Thoracic aorta (tissue), 2 donors: Measurements from ENCODE around the gene KCND2. TPM values are rescaled to one million over a fixed set of nuclear protein-coding genes. Genes with fewer than 3 reads are reported as not detected.

Source experiments
- ATAC-seq: fragments of 150-250 bp; one replicate; pipeline ENCODE4 v1.8.0; 2017; ENCODE audit warnings: low read depth; ENCODE audit not compliant: insufficient number of reproducible peaks, low FRiP score
- DNase-seq: peaks from one replicate; pipeline ENCODE4 v3.0.0-alpha.2; 2020; ENCODE audit warnings: low spot score
- H3K27ac ChIP-seq, 2 donors: fragments of 200-600 bp; sonication (generic); 1 replicate in 1 of 2; 2 replicates in 1 of 2; pipeline ENCODE4 v1.5.1; 2016; ENCODE audit warnings: mild to moderate bottlenecking in 2 of 2, moderate library complexity in 2 of 2
- H3K27me3 ChIP-seq: fragments of 200-600 bp; sonication (generic); replicated peaks from 2 replicates; pipeline ENCODE4 v1.6.0; 2016; ENCODE audit warnings: mild to moderate bottlenecking; ENCODE audit not compliant: insufficient read depth
- H3K36me3 ChIP-seq: fragments of 200-600 bp; sonication (generic); one replicate; pipeline ENCODE4 v1.5.1; 2016
- H3K4me1 ChIP-seq, 2 donors: fragments of 200-600 bp; sonication (generic); 1 replicate in 1 of 2; 2 replicates in 1 of 2; pipeline versions ENCODE4 v1.5.1 to v1.6.0; 2016; ENCODE audit warnings: low read depth in 2 of 2, mild to moderate bottlenecking in 1 of 2; ENCODE audit not compliant: control insufficient read depth in 1 of 2
- H3K4me3 ChIP-seq: fragments of 200-600 bp; sonication (generic); 2 replicates; pipeline ENCODE4 v1.5.1; 2016; ENCODE audit warnings: mild to moderate bottlenecking
- H3K9me3 ChIP-seq: fragments of 200-600 bp; sonication (generic); 2 replicates; pipeline ENCODE4 v1.5.1; 2016
- CTCF ChIP-seq: fragments of 200-600 bp; sonication (generic); IDR thresholded peaks from one replicate; pipeline ENCODE4 v1.5.1; 2019; ENCODE audit warnings: antibody characterized with exemption
- total RNA-seq, 2 donors: library from RNA; depleted of rRNA; stranded (reverse); fragments of >200 nt; gene quantifications; one replicate each; pipeline versions ENCODE4 v1.1.0 to v1.2.3, GENCODE V29; 2016

The KCND2 gene
- total RNA-seq, 2 donors from 2014 or later, result 0.14 to 0.99 TPM

- Histone ChIP-seq H3K4me3 (no peak overlapping the region), H3K9me3 (no peaks in the 10 kb centered on the region), H3K4me1 (no peaks in the 10 kb centered on the region), H3K36me3 (no peaks in the 10 kb centered on the region), H3K27ac (no peak overlapping the region), H3K27me3 (no peaks in the 10 kb centered on the region)
- TF ChIP-seq CTCF, result no peak
- ATAC-seq (no peak), DNase-seq (no peak)
These were observed 430.7 kb downstream of the KCND2 start for GRCh38 chr7:120703585-120704240.

- Histone ChIP-seq H3K4me1 (no peaks in the 10 kb centered on the region), H3K27ac (no peak overlapping the region), H3K4me3 (no peak overlapping the region), H3K36me3 (no peaks in the 10 kb centered on the region), H3K27me3 (no peaks in the 10 kb centered on the region), H3K9me3 (no peaks in the 10 kb centered on the region)
- DNase-seq (no peak), ATAC-seq (no peak)
- TF ChIP-seq CTCF, result no peak
These were observed 436.4 kb downstream of the KCND2 start for GRCh38 chr7:120709252-120709971.

GRCh38 chr7:120709972-120710320 is 437.0 kb downstream of the KCND2 start:
- no peaks in the 10 kb centered on the region for H3K27me3 ChIP-seq
- no peak for DNase-seq
- no peak for TF ChIP-seq CTCF
- no peaks in the 10 kb centered on the region for H3K9me3 ChIP-seq
- H3K36me3 ChIP-seq, result no peaks in the 10 kb centered on the region
- H3K4me3 ChIP-seq, result no peak overlapping the region
- H3K4me1 ChIP-seq, result no peaks in the 10 kb centered on the region
- ATAC-seq, result no peak
- H3K27ac ChIP-seq, result no peak overlapping the region

- H3K27ac ChIP-seq, result no peak overlapping the region
- no peak for TF ChIP-seq CTCF
- ATAC-seq, result no peak
These were observed 442.0 kb downstream of the KCND2 start for GRCh38 chr7:120714945-120715344.

GRCh38 chr7:120716307-120716706 is 443.3 kb downstream of the KCND2 start:
- Histone ChIP-seq H3K27me3 (no peaks in the 10 kb centered on the region), H3K36me3 (no peaks in the 10 kb centered on the region), H3K4me3 (no peak overlapping the region), H3K27ac (no peak overlapping the region), H3K4me1 (no peaks in the 10 kb centered on the region), H3K9me3 (no peaks in the 10 kb centered on the region)
- ATAC-seq (no peak), DNase-seq (no peak)
- no peak for TF ChIP-seq CTCF

More at GRCh38 chr7:120714945-120715344, 442.0 kb downstream of the KCND2 start:
- Histone ChIP-seq H3K36me3 (no peaks in the 10 kb centered on the region), H3K9me3 (no peaks in the 10 kb centered on the region), H3K4me1 (no peaks in the 10 kb centered on the region), H3K4me3 (no peak overlapping the region), H3K27me3 (no peaks in the 10 kb centered on the region)
- DNase-seq, result no peak
